Measurements from ENCODE around the gene TLE3. TPM values are rescaled to one million over a fixed set of nuclear protein-coding genes. Genes with fewer than 3 reads are reported as not detected.

The TLE3 gene
- polyA plus RNA-seq, 1 donor (not counting 4 experiments of a cell fraction or from before 2014, with no cell fraction given), result 8.3 TPM

DNA sequence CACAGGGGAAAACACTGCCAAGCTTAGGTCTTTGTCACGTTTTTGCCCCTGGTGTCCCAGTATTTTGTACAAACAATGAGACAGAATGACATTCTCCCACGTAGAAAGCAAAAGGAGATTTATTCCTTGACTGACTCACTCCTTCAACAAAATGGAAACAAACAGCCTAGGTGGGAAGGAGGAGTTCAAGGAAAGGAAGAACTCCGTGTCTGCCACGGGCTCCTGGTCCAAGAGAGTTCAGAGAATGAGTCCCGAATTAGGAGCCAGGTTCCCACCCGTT, 8.1 kb downstream of the TLE3 start:
- Histone ChIP-seq H4K20me1 (ENCODE audit: control insufficient read depth, extremely low read depth, insufficient read depth, low read length) (peaks cover 17% of the 10 kb centered on the region), H3K4me3 (ENCODE audit: control insufficient read depth in 2 of 3, extremely low read depth in 1 of 3, insufficient read depth in 2 of 3, low read depth in 1 of 3, low read length in 3 of 3) (no peak overlapping the region), H3K36me3 (ENCODE audit: control insufficient read depth in 2 of 2, extremely low read depth in 1 of 2, insufficient read depth in 2 of 2, low read length in 2 of 2) (peaks cover 11 to 37% of the 10 kb centered on the region in 2 experiments), H2AFZ (ENCODE audit: control insufficient read depth, low read length) (no peak overlapping the region), H3K4me2 (ENCODE audit: control insufficient read depth, extremely low read depth, insufficient read depth, low read depth, low read length) (no peak overlapping the region), H3K9me1 (ENCODE audit: control insufficient read depth, extremely low read depth, insufficient read depth, low read length) (peaks cover 8% of the 10 kb centered on the region), H3K27me3 (ENCODE audit: control insufficient read depth, extremely low read depth, insufficient read depth, low read length) (no peaks in the 10 kb centered on the region), H3K4me1 (ENCODE audit: control insufficient read depth, extremely low read depth, insufficient read depth, low read length) (peaks cover 34% of the 10 kb centered on the region), H3K9me3 (ENCODE audit: control insufficient read depth, low read depth, low read length) (no peaks in the 10 kb centered on the region), H3K79me2 (ENCODE audit: control insufficient read depth, insufficient read depth, low read length) (peaks cover 5% of the 10 kb centered on the region), H3K27ac (ENCODE audit: control insufficient read depth, insufficient read depth, low read length) (no peak overlapping the region), H3K9ac (ENCODE audit: control insufficient read depth, extremely low read depth, insufficient read depth, low read length) (no peak overlapping the region)
- FAIRE-seq (no peak), DNase-seq (ENCODE audit: low read depth, low spot score) (no peak)
- no peak for TF ChIP-seq EZH2 (IDR thresholded peaks at IDR 0.05; ENCODE audit: low read length)
- TF ChIP-seq, protein P1, sequence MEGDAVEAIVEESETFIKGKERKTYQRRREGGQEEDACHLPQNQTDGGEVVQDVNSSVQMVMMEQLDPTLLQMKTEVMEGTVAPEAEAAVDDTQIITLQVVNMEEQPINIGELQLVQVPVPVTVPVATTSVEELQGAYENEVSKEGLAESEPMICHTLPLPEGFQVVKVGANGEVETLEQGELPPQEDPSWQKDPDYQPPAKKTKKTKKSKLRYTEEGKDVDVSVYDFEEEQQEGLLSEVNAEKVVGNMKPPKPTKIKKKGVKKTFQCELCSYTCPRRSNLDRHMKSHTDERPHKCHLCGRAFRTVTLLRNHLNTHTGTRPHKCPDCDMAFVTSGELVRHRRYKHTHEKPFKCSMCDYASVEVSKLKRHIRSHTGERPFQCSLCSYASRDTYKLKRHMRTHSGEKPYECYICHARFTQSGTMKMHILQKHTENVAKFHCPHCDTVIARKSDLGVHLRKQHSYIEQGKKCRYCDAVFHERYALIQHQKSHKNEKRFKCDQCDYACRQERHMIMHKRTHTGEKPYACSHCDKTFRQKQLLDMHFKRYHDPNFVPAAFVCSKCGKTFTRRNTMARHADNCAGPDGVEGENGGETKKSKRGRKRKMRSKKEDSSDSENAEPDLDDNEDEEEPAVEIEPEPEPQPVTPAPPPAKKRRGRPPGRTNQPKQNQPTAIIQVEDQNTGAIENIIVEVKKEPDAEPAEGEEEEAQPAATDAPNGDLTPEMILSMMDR (optimal IDR thresholded peaks at IDR 0.05 in 1 of 3, IDR thresholded peaks at IDR 0.05 in 1 of 3, conservative IDR thresholded peaks at IDR 0.05 in 1 of 3; ENCODE audit: extremely low read depth in 1 of 3, insufficient read depth in 2 of 3, low read length in 3 of 3), result no peak
- dilution Hi-C loops (cut with MboI; ENCODE audit: extremely low pct_ligation_motif_present, low sequenced_read_pairs), result no loop called here

DNA sequence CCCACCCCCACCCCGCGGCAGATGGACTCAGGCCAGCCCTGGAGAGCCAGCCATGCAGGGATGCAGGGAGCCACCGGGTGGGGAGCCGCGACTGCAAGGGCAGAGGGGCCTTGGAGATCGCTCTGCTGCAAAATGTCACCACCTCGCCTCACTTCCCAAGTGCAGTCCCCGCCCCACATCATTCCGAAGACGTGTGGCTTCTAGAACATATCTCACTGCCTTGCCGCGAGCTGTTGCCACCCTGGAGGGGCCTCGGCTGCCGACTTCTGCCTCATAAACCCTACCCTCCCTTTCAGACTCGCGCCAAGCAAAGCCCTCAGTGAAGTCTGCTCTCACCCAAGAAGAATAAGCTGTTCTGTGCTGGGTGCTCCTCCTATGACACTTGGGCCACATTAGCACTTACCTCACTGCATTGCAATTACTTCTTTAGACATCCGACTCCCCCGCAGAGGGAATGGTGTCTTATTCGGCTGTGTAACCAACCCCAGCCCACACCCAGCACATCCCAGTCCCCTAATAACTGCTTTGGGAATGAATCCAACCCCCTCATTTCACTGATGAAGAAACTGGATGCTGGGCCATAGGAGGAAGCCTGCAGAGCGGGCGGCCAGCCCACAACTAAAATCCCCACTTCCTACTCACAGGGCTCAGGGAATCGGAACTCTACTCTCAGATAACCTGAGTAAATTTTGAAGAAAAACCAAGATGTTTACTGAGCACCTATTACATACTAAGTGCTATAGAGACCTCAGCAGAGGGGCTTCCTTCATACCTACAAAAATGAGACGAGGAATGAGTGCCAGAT, 8.6 kb downstream of the TLE3 start:
- DNase-seq (ENCODE audit: low read depth, low spot score) (no peak), FAIRE-seq (no peak)
- Histone ChIP-seq H4K20me1 (ENCODE audit: control insufficient read depth, extremely low read depth, insufficient read depth, low read length) (peaks cover 17% of the 10 kb centered on the region), H3K27me3 (ENCODE audit: control insufficient read depth, extremely low read depth, insufficient read depth, low read length) (no peaks in the 10 kb centered on the region), H3K9ac (ENCODE audit: control insufficient read depth, extremely low read depth, insufficient read depth, low read length) (no peak overlapping the region), H3K36me3 (ENCODE audit: control insufficient read depth in 2 of 2, extremely low read depth in 1 of 2, insufficient read depth in 2 of 2, low read length in 2 of 2) (peaks cover 14 to 40% of the 10 kb centered on the region in 2 experiments), H3K4me3 (ENCODE audit: control insufficient read depth in 2 of 3, extremely low read depth in 1 of 3, insufficient read depth in 2 of 3, low read depth in 1 of 3, low read length in 3 of 3) (no peak overlapping the region), H3K4me2 (ENCODE audit: control insufficient read depth, extremely low read depth, insufficient read depth, low read depth, low read length) (no peak overlapping the region), H3K79me2 (ENCODE audit: control insufficient read depth, insufficient read depth, low read length) (peaks cover 5% of the 10 kb centered on the region), H3K9me3 (ENCODE audit: control insufficient read depth, low read depth, low read length) (no peaks in the 10 kb centered on the region), H3K9me1 (ENCODE audit: control insufficient read depth, extremely low read depth, insufficient read depth, low read length) (peaks cover 8% of the 10 kb centered on the region), H3K4me1 (ENCODE audit: control insufficient read depth, extremely low read depth, insufficient read depth, low read length) (peaks cover 30% of the 10 kb centered on the region), H3K27ac (ENCODE audit: control insufficient read depth, insufficient read depth, low read length) (no peak overlapping the region), H2AFZ (ENCODE audit: control insufficient read depth, low read length) (no peak overlapping the region)
- TF ChIP-seq EZH2 (IDR thresholded peaks at IDR 0.05; ENCODE audit: low read length), result no peak
- TF ChIP-seq, protein P1 (optimal IDR thresholded peaks at IDR 0.05 in 1 of 3, IDR thresholded peaks at IDR 0.05 in 1 of 3, conservative IDR thresholded peaks at IDR 0.05 in 1 of 3; ENCODE audit: extremely low read depth in 1 of 3, insufficient read depth in 2 of 3, low read length in 3 of 3), result no peak
- dilution Hi-C loops (cut with MboI; ENCODE audit: extremely low pct_ligation_motif_present, low sequenced_read_pairs), result no loop called here
